Adrenal gland (tissue), 12 donors: ENCODE results near the gene TSGA10. TPM values are rescaled to one million over a fixed set of nuclear protein-coding genes. Genes with fewer than 3 reads are reported as not detected.

Experiments
- DNase-seq, 7 donors: peaks; one replicate each; pipeline ENCODE4 v3.0.0-alpha.2; 2019 to 2020
- H3K27ac ChIP-seq, 5 donors: fragments of 200-600 bp; sonication (generic) in 4 of 5; 1 replicate in 3 of 5; 2 replicates in 2 of 5; pipeline versions ENCODE4 v1.5.1 to v1.8.0; 2016 to 2020; ENCODE audit warnings: mild to moderate bottlenecking in 1 of 5
- H3K27me3 ChIP-seq: fragments of 200-600 bp; 2 replicates; pipeline ENCODE4 v1.8.0; 2021
- H3K36me3 ChIP-seq, 2 donors: fragments of 200-600 bp; replicated peaks in 1 of 2; 1 replicate in 1 of 2; 2 replicates in 1 of 2; pipeline versions ENCODE4 v1.5.1 to v1.8.0; 2018 to 2022
- H3K4me1 ChIP-seq, 2 donors: fragments of 200-600 bp; replicated peaks in 1 of 2; 1 replicate in 1 of 2; 2 replicates in 1 of 2; pipeline versions ENCODE4 v1.5.1 to v1.8.0; 2018 to 2021
- H3K4me3 ChIP-seq, 4 donors: fragments of 200-600 bp; sonication (generic) in 3 of 4; one replicate each; pipeline ENCODE4 v1.5.1; 2016 to 2018
- H3K9me3 ChIP-seq, 3 donors: fragments of 200-600 bp; sonication (generic) in 1 of 3; replicated peaks in 1 of 3; 1 replicate in 2 of 3; 2 replicates in 1 of 3; pipeline versions ENCODE4 v1.5.1 to v1.8.0; 2016 to 2021
- CTCF ChIP-seq, 6 experiments: fragments of 450-650 bp in 4 of 6; fragments of 200-600 bp in 2 of 6; sonication (generic) in 1 of 6; IDR thresholded peaks; 1 replicate in 5 of 6; 2 replicates in 1 of 6; pipeline versions ENCODE4 v1.5.1 to v1.8.0; 2016 to 2021; ENCODE audit warnings: antibody characterized with exemption in 6 of 6, mild to moderate bottlenecking in 2 of 6, moderate library complexity in 1 of 6
- POLR2A ChIP-seq, 2 donors: fragments of 450-650 bp; IDR thresholded peaks; one replicate each; pipeline ENCODE4 v1.6.1; 2017; ENCODE audit warnings: antibody characterized with exemption in 2 of 2, mild to moderate bottlenecking in 2 of 2, moderate library complexity in 1 of 2
- WGBS, 4 donors: extraction: QIAGEN DNeasy Blood & Tissue Kit in 2 of 4; methylation state at CpG; one replicate each; pipeline versions ENCODE4 v1.1.5 to v1.1.7; 2013 to 2017; 5-methylcytosine and 5-hydroxymethylcytosine counted together
- intact Hi-C, 2 donors: fragments of 100-400 bp; cut with DNase I; formaldehyde crosslinking; loops; one replicate each; pipeline versions ENCODE4 v1.14.1 to v1.15.0; 2022 to 2023
- polyA plus RNA-seq, 3 donors: library from polyadenylated mRNA; stranded (reverse); fragments of 200-250 nt in 2 of 3; fragments of 350-450 nt in 1 of 3; fragmentation: Illumina TruSeq in 1 of 3; extraction: RNeasy Lipid Tissue Mini Kit (QIAGEN cat#74804) in 1 of 3; gene quantifications; one replicate each; pipeline ENCODE4 v1.2.3, GENCODE V29; 2013 to 2014
- total RNA-seq, 9 donors: library from RNA; depleted of rRNA in 4 of 9; stranded (reverse); fragments of >200 nt in 4 of 9; fragments of 120-200 nt in 1 of 9; fragmentation: NEBNext Ultra II Directional in 1 of 9; extraction: Animal tissue kit (Norgen Biotek cat#: 25700) in 1 of 9; gene quantifications; one replicate each; pipeline versions ENCODE4 v1.1.0 to v1.2.4, GENCODE V29; 2013 to 2023
- donor health status: healthy with polysubstance abuse.
- donor health status: Bipolar disorder and iron deficiency.
- donor health status: DM: yes; HTN: yes; CAD: no.
- donor health status: DM: no; HTN: no; CAD: no.
- donor health status: DM: no; HTN: no; CAD: no.
- donor health status: DM: yes; HTN: yes; CAD: no.

The TSGA10 gene
- total and polyA plus RNA-seq, 12 donors: 2.3 to 24.1 (median 6.9) TPM

- 83 to 89% (median 84%) methylated on average over 4 of the region's 4 CpGs for WGBS, 4 donors
- Histone ChIP-seq H3K27me3 (no peaks in the 10 kb centered on the region), H3K27ac (no peak overlapping the region), H3K4me1 (no peaks in the 10 kb centered on the region), H3K9me3 (no peaks in the 10 kb centered on the region), H3K36me3 (no peaks in the 10 kb centered on the region), H3K4me3 (no peak overlapping the region)
- TF ChIP-seq CTCF (IDR thresholded peaks at IDR 0.05): no peak
- no peak for TF ChIP-seq POLR2A (IDR thresholded peaks at IDR 0.05)
- no peak for DNase-seq
- intact Hi-C loops: no loop called here
Measured at GRCh38 chr2:99084256-99084655, 70.5 kb downstream of the TSGA10 start.

GRCh38 chr2:99081891-99082290 lies 72.9 kb downstream of the TSGA10 start:
- intact Hi-C loops: no loop called here
- Histone ChIP-seq H3K4me1 (no peaks in the 10 kb centered on the region), H3K4me3 (no peak overlapping the region), H3K9me3 (no peaks in the 10 kb centered on the region), H3K27ac (no peak overlapping the region), H3K27me3 (no peaks in the 10 kb centered on the region), H3K36me3 (no peaks in the 10 kb centered on the region)
- WGBS, 4 donors: 62 to 69% (median 64%) methylated on average over 4 of the region's 4 CpGs
- no peak for DNase-seq
- TF ChIP-seq POLR2A (IDR thresholded peaks at IDR 0.05): no peak
- no peak for TF ChIP-seq CTCF (IDR thresholded peaks at IDR 0.05)

GRCh38 chr2:99079226-99079625 lies 75.5 kb downstream of the TSGA10 start:
- Histone ChIP-seq H3K4me3 (no peak overlapping the region), H3K27me3 (no peaks in the 10 kb centered on the region), H3K9me3 (no peaks in the 10 kb centered on the region), H3K27ac (no peak overlapping the region), H3K4me1 (no peaks in the 10 kb centered on the region), H3K36me3 (no peaks in the 10 kb centered on the region)
- intact Hi-C loops: no loop called here
- TF ChIP-seq CTCF (IDR thresholded peaks at IDR 0.05) (no peak), POLR2A (IDR thresholded peaks at IDR 0.05) (no peak)
- no peak for DNase-seq
- WGBS, 4 donors: 69 to 81% (median 72%) methylated on average over 2 of the region's 2 CpGs

GRCh38 chr2:99072551-99072950 lies 82.2 kb downstream of the TSGA10 start:
- H3K27me3 ChIP-seq: no peaks in the 10 kb centered on the region
- H3K4me3 ChIP-seq: no peak overlapping the region
- TF ChIP-seq POLR2A (IDR thresholded peaks at IDR 0.05) (no peak), CTCF (IDR thresholded peaks at IDR 0.05) (no peak)
- H3K27ac ChIP-seq: no peak overlapping the region
- no peaks in the 10 kb centered on the region for H3K4me1 ChIP-seq
- no peaks in the 10 kb centered on the region for H3K9me3 ChIP-seq
- 77 to 91% (median 88%) methylated on average over 1 of the region's 1 CpG for WGBS, 4 donors
- no peaks in the 10 kb centered on the region for H3K36me3 ChIP-seq
- intact Hi-C loops: no loop called here
- no peak for DNase-seq
